ENCODE results near the gene PDCD1.

GRCh38 chr2:241802421-241803318 lies 56.0 kb downstream of the PDCD1 start:
- TF ChIP-seq CTCF (conservative IDR thresholded peaks at IDR 0.05; ENCODE audit: low read length), result no peak
- no peak for TF ChIP-seq EZH2phosphoT487 (IDR thresholded peaks at IDR 0.05; ENCODE audit: borderline replicate concordance)

All from Loucy (cell line).